ENCODE data around the gene RHCE. TPM values are rescaled to one million over a fixed set of nuclear protein-coding genes. Genes with fewer than 3 reads are reported as not detected.

The RHCE gene
- total RNA-seq, 4 donors from 2014 or later = not detected

DNA sequence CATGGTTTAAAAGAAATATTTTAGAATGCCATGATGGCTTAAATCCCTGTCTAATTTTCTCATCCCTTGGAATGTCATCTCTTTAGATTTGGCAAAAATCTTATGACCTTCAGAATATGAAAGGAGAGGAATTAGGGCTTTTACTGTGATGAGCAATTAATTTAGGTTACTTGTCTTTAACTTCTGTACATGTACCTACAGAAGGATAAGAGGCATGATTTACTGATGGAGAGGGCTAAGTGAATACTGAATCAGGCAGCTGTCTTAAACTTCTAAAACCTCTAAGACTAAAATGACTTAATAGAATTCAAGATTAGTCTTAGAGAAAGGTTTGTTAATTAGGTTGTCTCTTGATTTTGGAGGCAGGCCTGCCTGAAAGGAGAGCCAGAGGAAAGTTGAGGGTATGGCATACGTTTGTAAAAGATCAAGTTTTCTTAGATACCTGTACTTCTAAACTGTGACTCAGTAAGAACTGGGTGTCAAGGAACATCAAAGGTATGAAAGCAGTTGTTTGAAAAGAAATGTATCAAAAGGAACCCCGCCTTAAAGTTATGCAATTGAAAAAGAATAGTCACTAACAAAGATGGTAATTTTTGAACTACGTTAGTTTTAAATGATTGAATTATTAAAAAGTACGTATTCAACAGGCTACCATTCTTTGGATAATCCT, 22.5 kb upstream of the RHCE start:
- no peak for TF ChIP-seq CTCF (IDR thresholded peaks at IDR 0.05; ENCODE audit: low read depth)

- TF ChIP-seq CTCF (IDR thresholded peaks at IDR 0.05; ENCODE audit: low read depth) = no peak
These were observed 21.6 kb upstream of the RHCE start for GRCh38 chr1:25442178-25442577.

DNA sequence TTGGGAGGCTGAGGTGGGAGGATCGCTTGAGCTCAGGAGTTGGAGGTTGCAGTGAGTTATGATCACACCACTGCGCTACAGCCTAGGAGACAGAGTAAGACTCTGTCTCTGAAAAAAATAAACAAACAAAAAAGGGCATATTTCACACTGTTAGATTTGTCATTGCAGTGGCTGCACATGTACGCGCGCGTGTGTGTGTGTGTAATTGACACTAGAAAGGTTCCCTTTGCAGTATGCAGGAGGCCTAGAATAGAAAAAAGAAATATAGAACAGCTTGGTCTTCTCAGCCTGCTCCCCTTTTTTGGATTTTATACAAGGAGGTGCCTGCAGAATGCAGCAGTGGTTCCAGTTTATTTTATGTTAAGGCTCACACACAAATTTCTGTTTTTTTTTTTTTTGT, 18.7 kb upstream of the RHCE start:
- no peak for TF ChIP-seq CTCF (IDR thresholded peaks at IDR 0.05; ENCODE audit: low read depth)

DNA sequence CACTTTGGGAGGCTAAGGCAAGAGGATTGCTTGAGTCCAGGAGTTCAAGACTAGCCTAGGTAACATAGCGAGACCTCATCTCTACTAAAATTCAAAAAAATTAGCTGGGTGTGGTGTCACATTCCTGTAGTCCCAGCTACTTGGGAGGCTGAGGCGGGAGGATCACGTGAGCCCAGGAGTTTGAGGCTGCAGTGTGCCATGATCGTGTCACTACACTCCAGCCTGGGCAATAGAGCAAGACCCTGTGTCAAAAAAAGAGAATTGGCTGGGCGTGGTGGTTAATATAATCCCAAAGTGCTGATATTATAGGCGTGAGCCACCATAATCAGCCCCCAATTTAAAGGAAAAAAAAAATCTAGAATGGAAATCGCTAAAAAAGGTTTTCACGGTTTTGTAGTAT, 17.0 kb upstream of the RHCE start:
- TF ChIP-seq CTCF (IDR thresholded peaks at IDR 0.05; ENCODE audit: low read depth) = no peak

GRCh38 chr1:25435397-25436108, 14.9 kb upstream of the RHCE start:
- no peak for TF ChIP-seq CTCF (IDR thresholded peaks at IDR 0.05; ENCODE audit: low read depth)

- no peak for TF ChIP-seq CTCF (IDR thresholded peaks at IDR 0.05; ENCODE audit: low read depth)
These were observed 13.0 kb upstream of the RHCE start for GRCh38 chr1:25433389-25434186.
